Medulla oblongata (tissue), 1 donor: ENCODE data around the gene ASNS.
"Not testable (repeated sequence)": the region's sequence is repeated elsewhere in the genome, so short reads cannot be mapped to it uniquely, and the experiment has no call there.

Source experiments
- DNase-seq: peaks from one replicate; pipeline ENCODE4 v3.0.0-alpha.2; 2015; ENCODE audit errors: extremely low spot score

The ASNS gene

GRCh38 chr7:97872025-97872669 lies at the start of gene ASNS:
ASNS (minus strand) TSS chr7:97872408; CDS start chr7:97869156, 3,252 bp downstream.
- peak; percentile 93 for DNase-seq

DNA sequence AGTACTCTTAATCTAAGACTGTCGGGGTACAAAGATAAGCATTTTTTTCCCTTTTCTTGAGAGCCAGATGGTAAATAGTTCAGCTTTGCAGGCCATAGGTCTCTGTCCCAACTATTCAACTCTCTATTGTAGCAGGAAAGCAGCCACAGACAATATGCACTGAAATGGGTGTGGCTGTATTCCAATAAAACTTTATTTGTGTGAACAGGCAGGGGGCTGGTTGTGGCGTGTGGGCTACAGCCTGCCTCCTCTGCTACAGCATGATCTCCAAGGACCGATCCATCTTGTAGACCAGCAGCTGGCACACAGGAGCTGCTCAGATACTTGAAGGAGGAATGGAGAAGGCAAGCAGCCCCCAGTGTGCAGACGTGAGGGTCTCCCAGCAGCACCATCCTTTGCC lies 49.0 kb upstream of the ASNS start:
- DNase-seq, result not testable (repeated sequence)

- not testable (repeated sequence) for DNase-seq
Measured at GRCh38 chr7:97915267-97915666, 43.1 kb upstream of the ASNS start.

- not testable (repeated sequence) for DNase-seq
Measured at GRCh38 chr7:97912294-97912693, 40.1 kb upstream of the ASNS start.

DNA sequence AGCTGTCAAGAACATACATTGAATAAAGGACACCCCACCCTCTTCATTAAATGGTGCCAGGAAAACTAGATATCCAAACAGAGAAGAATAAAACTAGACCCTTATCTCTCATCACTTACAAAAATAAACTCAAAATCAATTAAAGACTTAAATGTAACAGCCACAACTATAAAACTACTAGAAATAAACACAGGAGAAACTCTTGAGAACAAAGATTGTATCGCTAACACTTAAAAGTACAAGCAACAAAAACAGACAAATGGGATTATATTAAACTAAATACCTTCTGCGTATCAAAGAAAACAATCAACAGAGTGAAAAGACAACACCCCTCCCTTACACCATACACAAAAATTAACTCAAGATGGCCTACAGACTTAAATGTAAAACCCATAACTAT lies 24.7 kb upstream of the ASNS start:
- not testable (repeated sequence) for DNase-seq

- not testable (repeated sequence) for DNase-seq
Measured at GRCh38 chr7:97891721-97892120, 19.5 kb upstream of the ASNS start.

DNA sequence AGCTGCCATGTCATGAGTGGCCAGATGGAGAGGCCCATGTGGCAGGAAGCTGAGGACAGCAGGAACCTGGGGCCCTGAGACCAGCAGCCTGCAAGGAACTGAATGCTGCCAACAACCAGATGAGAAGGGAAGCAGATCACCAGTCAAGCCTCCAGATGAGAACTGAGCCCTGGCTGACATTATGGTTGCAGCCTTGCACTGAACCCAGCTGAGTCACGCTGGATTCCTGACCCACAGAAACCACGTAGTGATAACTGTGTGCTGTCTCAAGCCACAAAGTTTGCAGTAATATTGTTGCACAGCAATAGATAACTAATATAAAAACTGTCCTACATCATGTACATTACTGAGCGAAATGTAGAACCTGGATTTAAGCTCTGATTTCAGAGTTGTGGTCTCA lies 7.3 kb upstream of the ASNS start:
- DNase-seq, result not testable (repeated sequence)

DNA sequence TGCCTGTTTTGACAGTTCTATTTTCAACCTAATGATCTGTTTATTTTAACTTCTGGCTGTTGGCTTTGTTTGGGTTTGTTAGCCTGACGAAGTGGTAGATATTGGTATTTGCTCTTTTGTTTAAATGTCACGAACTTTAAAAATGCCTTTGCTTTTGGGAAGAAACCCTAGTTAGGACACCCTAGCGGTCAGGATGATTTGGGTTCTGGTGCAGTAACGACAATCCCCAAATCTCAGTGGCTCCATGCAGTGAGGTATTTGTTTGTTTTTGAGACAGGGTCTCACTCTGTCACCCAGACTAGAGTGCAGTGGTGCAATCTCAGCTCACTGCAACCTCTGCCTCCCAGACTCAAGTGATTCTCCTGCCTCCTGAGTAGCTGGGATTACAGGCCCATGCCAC lies 2.7 kb upstream of the ASNS start:
- DNase-seq, result not testable (repeated sequence)

DNA sequence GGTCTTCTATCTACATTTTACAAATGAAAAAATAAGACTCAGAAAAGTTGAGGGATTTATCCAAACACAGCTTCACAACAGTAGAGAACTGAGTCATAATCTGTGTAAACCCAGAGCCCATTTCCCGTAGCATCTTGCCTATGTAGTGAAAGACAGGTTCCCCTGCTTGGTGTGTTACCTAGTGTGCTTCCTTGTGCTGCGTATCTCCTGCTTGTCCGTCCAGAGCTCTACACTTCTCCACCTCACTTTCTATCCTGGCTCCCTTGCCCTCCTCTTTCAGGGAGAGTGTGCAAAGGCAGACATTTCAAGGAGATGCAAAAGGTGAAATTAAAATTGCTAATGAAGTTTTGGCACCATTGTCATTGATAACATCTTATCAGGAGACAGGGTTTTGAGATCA lies 1.4 kb upstream of the ASNS start:
- no peak for DNase-seq

GRCh38 chr7:97871659-97872024 lies 566 bp downstream of the ASNS start:
- DNase-seq, result no peak

GRCh38 chr7:97868788-97869187 lies 3.4 kb downstream of the ASNS start:
- DNase-seq, result no peak

- DNase-seq, result no peak
Measured at GRCh38 chr7:97868314-97868713, 3.9 kb downstream of the ASNS start.

- no peak for DNase-seq
Measured at GRCh38 chr7:97865104-97865503, 7.1 kb downstream of the ASNS start.

GRCh38 chr7:97859606-97860204 lies 12.5 kb downstream of the ASNS start:
- DNase-seq, result no peak

GRCh38 chr7:97858221-97858620 lies 14.0 kb downstream of the ASNS start:
- no peak for DNase-seq

GRCh38 chr7:97857544-97857943 lies 14.7 kb downstream of the ASNS start:
- no peak for DNase-seq

GRCh38 chr7:97851683-97852082 lies 20.5 kb downstream of the ASNS start:
- DNase-seq, result peak; percentile 29

- not testable (repeated sequence) for DNase-seq
Measured at GRCh38 chr7:97850262-97851031, 21.8 kb downstream of the ASNS start.

GRCh38 chr7:97847791-97848190 lies 24.4 kb downstream of the ASNS start:
- DNase-seq, result no peak

- DNase-seq, result no peak
Measured at GRCh38 chr7:97846945-97847344, 25.3 kb downstream of the ASNS start.

GRCh38 chr7:97845622-97846203 lies 26.5 kb downstream of the ASNS start:
- peak; percentile 51 for DNase-seq

DNA sequence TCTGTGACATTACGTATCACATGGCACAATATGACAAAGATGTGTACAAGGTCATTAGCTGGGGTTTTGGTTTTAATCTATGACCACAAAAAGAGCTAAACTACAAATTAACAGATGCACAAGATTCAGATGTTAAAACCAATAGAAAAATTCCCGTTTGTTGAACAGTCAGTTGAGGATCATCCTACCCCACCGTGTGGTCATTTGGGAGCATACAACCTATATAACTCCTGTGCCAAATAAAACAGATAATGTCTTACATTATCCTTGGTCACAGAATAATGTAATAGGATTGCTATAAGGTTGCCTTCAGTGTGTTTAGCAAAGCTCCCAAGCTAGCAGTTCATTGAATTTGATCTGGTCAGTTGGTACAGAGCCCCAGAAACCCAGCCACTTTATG lies 28.2 kb downstream of the ASNS start:
- no peak for DNase-seq
